K562 (cell line): Measurements from ENCODE around the gene DLL4. TPM values are rescaled to one million over a fixed set of nuclear protein-coding genes. Genes with fewer than 3 reads are reported as not detected.

Experiments
- ATAC-seq: fragments of 200-7000 bp; cut with Tn5 transposase; 3 replicates; pipeline ENCODE4 v1.9.1; 2020; ENCODE audit warnings: moderate library complexity
- BruUV-seq: library from RNA; stranded (reverse); fragments of 400-500 nt; replicated peaks from 2 replicates; lab custom pipeline; 2021; lab: Mats Ljungman, UMichigan
- CTCF ChIA-PET: fragments of 300-600 bp; formaldehyde crosslinking; extraction: SDS; loops from one replicate; lab custom pipeline; 2021; ENCODE audit warnings: low intra/inter-chr PET ratio; lab: Yijun Ruan, JAX
- POLR2A ChIA-PET: fragments of 300-600, 350-650 bp; sonication (Branson Sonifier 250); formaldehyde crosslinking; extraction: SDS; loops from one replicate; lab custom pipeline; 2021; ENCODE audit warnings: antibody characterized with exemption, inconsistent platforms; lab: Yijun Ruan, JAX
- DNase-seq, 4 experiments: peaks; one replicate each; pipeline versions ENCODE4 v3.0.0 to v3.0.0-alpha.2; 2011 to 2018; ENCODE audit warnings: low spot score in 3 of 4, mixed read lengths in 3 of 4; ENCODE audit errors: extremely low read depth in 1 of 4
- FAIRE-seq: peaks from 2 replicates; lab custom pipeline; 2011; peaks lifted over from hg19 to GRCh38; lab: Jason Lieb, UNC
- H2AFZ ChIP-seq: 2 replicates; pipeline ENCODE4 v1.6.0; 2011; ENCODE audit warnings: low read depth, low read length, control low read depth, inconsistent platforms
- H3K27ac ChIP-seq: fragments of 200-600 bp; 3 replicates; pipeline ENCODE4 v1.8.0; 2011; ENCODE audit warnings: low read depth, mild to moderate bottlenecking, control low read depth, inconsistent platforms, low read length, moderate library complexity, mixed read lengths; ENCODE audit errors: extremely low read depth
- H3K27me3 ChIP-seq, 2 experiments: fragments of 300-600 bp in 1 of 2; 2 replicates in 1 of 2; 3 replicates in 1 of 2; pipeline versions ENCODE4 v1.6.0 to v1.8.0; 2011; ENCODE audit warnings: inconsistent platforms in 2 of 2, low read length in 2 of 2, mild to moderate bottlenecking in 1 of 2, mixed read lengths in 1 of 2, moderate library complexity in 1 of 2; ENCODE audit not compliant: control insufficient read depth in 2 of 2, insufficient read depth in 2 of 2
- H3K36me3 ChIP-seq: fragments of 300-600 bp; 3 replicates; pipeline ENCODE4 v1.8.0; 2011; ENCODE audit warnings: mild to moderate bottlenecking, low read length, inconsistent platforms; ENCODE audit not compliant: control insufficient read depth, insufficient read depth
- H3K4me1 ChIP-seq, 2 experiments: fragments of 200-600 bp in 1 of 2; replicated peaks in 1 of 2; 2 replicates in 1 of 2; 3 replicates in 1 of 2; pipeline versions ENCODE4 v1.5.1 to v1.8.0; 2011; ENCODE audit warnings: inconsistent platforms in 2 of 2, low read length in 2 of 2, mild to moderate bottlenecking in 1 of 2, mixed read lengths in 1 of 2, moderate library complexity in 1 of 2; ENCODE audit not compliant: control insufficient read depth in 2 of 2, insufficient read depth in 2 of 2
- H3K4me2 ChIP-seq: 2 replicates; pipeline ENCODE4 v1.6.1; 2011; ENCODE audit warnings: low read length, control low read depth, inconsistent platforms, mixed read lengths; ENCODE audit not compliant: insufficient read depth
- H3K4me3 ChIP-seq: fragments of 200-600 bp; sonication (generic), shearing (Covaris generic); 2 replicates; pipeline ENCODE4 v1.5.1; 2016; ENCODE audit warnings: control low read depth, inconsistent platforms
- H3K79me2 ChIP-seq: fragments of 200-600 bp; 3 replicates; pipeline ENCODE4 v1.8.0; 2011; ENCODE audit warnings: low read length, inconsistent platforms; ENCODE audit not compliant: control insufficient read depth, insufficient read depth
- H3K9ac ChIP-seq, 2 experiments: 2 replicates each; pipeline versions ENCODE4 v1.6.0 to v1.6.1; 2011; ENCODE audit warnings: low read depth in 2 of 2, low read length in 2 of 2, control low read depth in 1 of 2, inconsistent platforms in 1 of 2, mild to moderate bottlenecking in 1 of 2, mixed read lengths in 1 of 2; ENCODE audit not compliant: insufficient read depth in 1 of 2
- H3K9me1 ChIP-seq: one replicate; pipeline ENCODE4 v1.6.0; 2011; ENCODE audit warnings: inconsistent platforms, mild to moderate bottlenecking, low read length, moderate library complexity; ENCODE audit not compliant: control insufficient read depth, insufficient read depth
- H3K9me3 ChIP-seq: replicated peaks from 2 replicates; pipeline ENCODE4 v1.5.1; 2011; ENCODE audit warnings: low read depth, low read length, inconsistent platforms; ENCODE audit not compliant: control insufficient read depth, insufficient read depth
- H4K20me1 ChIP-seq: replicated peaks from 2 replicates; pipeline ENCODE4 v1.6.1; 2011; ENCODE audit warnings: low read length, inconsistent platforms, mixed read lengths; ENCODE audit not compliant: control insufficient read depth, insufficient read depth
- BRCA1 ChIP-seq, 2 experiments: fragments of 450-650 bp in 1 of 2; sonication (generic) in 1 of 2; formaldehyde crosslinking in 1 of 2; IDR thresholded peaks; 2 replicates each; pipeline versions ENCODE4 v1.5.0 to v1.6.1; 2017 to 2020; ENCODE audit warnings: mild to moderate bottlenecking in 1 of 2, missing genetic modification reagents in 1 of 2
- CBX5 ChIP-seq: IDR thresholded peaks from 2 replicates; pipeline ENCODE4 v1.6.1; 2014; ENCODE audit warnings: low read depth, borderline replicate concordance
- ESRRA ChIP-seq: fragments of 450-650 bp; IDR thresholded peaks from 2 replicates; pipeline ENCODE4 v1.6.1; 2014; ENCODE audit warnings: low read depth, mild to moderate bottlenecking, moderate library complexity, borderline replicate concordance
- HES1 ChIP-seq: fragments of 450-650 bp; IDR thresholded peaks from 2 replicates; pipeline ENCODE4 v1.6.1; 2016; ENCODE audit warnings: low read depth, mild to moderate bottlenecking, moderate library complexity
- IRF9 ChIP-seq: fragments of 450-650 bp; IDR thresholded peaks from 2 replicates; pipeline ENCODE4 v1.6.1; 2016; ENCODE audit warnings: missing biosample characterization, missing genetic modification characterization
- L3MBTL2 ChIP-seq: fragments of 450-650 bp; IDR thresholded peaks from 2 replicates; pipeline ENCODE4 v1.6.1; 2016; ENCODE audit warnings: mild to moderate bottlenecking, moderate library complexity
- LARP7 ChIP-seq: fragments of 450-650 bp; IDR thresholded peaks from 2 replicates; pipeline ENCODE4 v1.6.1; 2016
- NCOA4 ChIP-seq: fragments of 450-650 bp; IDR thresholded peaks from 2 replicates; pipeline ENCODE4 v1.6.1; 2018; ENCODE audit warnings: mild to moderate bottlenecking; ENCODE audit not compliant: partially characterized antibody
- RNF219 ChIP-seq: fragments of 250-450 bp; sonication (Bioruptor Pico); IDR thresholded peaks from 2 replicates; pipeline ENCODE4 v1.5.0; 2022; ENCODE audit warnings: mild to moderate bottlenecking
- ZC3H11A ChIP-seq: IDR thresholded peaks from 2 replicates; pipeline ENCODE4 v1.6.1; 2012; ENCODE audit warnings: low read depth, low read length, improper control_type of control experiment
- ZEB2 ChIP-seq: fragments of 450-650 bp; IDR thresholded peaks from 2 replicates; pipeline ENCODE4 v1.6.1; 2016
- ZNF282 ChIP-seq: sonication (generic); formaldehyde crosslinking; IDR thresholded peaks from 2 replicates; pipeline ENCODE4 v1.8.1; 2023; ENCODE audit warnings: missing genetic modification reagents
- ZNF354B ChIP-seq: fragments of 250-450 bp; sonication (Bioruptor Pico); IDR thresholded peaks from 2 replicates; pipeline ENCODE4 v1.4.0; 2020
- ZNF75A ChIP-seq: fragments of 450-650 bp; formaldehyde crosslinking; IDR thresholded peaks from 2 replicates; pipeline ENCODE4 v1.4.0; 2020; ENCODE audit warnings: mild to moderate bottlenecking
- WGBS: fragments of 100-300 bp; shearing (Covaris generic); methylation state at CpG from one replicate; pipeline ENCODE4 v1.1.6; 2016; ENCODE audit warnings: low coverage, mixed read lengths; ENCODE audit not compliant: insufficient coverage; ENCODE audit errors: missing lambda C conversion rate; 5-methylcytosine and 5-hydroxymethylcytosine counted together
- in situ Hi-C: fragments of 300-500 bp; cut with MboI; formaldehyde crosslinking; loops from 4 replicates; pipeline ENCODE4 v1.15.0; 2018; ENCODE audit warnings: inconsistent platforms, mixed read lengths
- intact Hi-C: fragments of 100-400 bp; cut with micrococcal nuclease; formaldehyde crosslinking; loops from 2 replicates; pipeline ENCODE4 v1.14.2; 2022
- polyA plus RNA-seq, 8 experiments: library from polyadenylated mRNA; depleted of rRNA in 4 of 8; stranded (reverse) in 5 of 8; unstranded in 3 of 8; fragments of >200 nt; fragmentation: Nextera tagmentation in 2 of 8; fragmentation: Illumina TruSeq in 1 of 8; extraction: Ambion mirVana in 2 of 8; extraction: Trizol in 1 of 8; gene quantifications; 2 replicates each; pipeline versions ENCODE4 v1.2.1 to v1.2.3, GENCODE V29; 2011 to 2014; ENCODE audit warnings: inconsistent platforms in 1 of 8, missing spikeins in 1 of 8
- total RNA-seq, 7 experiments: library from RNA; depleted of rRNA in 6 of 7; stranded (reverse); fragments of >200 nt in 6 of 7; fragmentation: Illumina TruSeq in 2 of 7; extraction: Trizol in 2 of 7; gene quantifications; 2 replicates each; pipeline versions ENCODE4 v1.2.1 to v1.2.3, GENCODE V29; 2011 to 2021; ENCODE audit warnings: low replicate concordance in 1 of 7

Gene DLL4
- total and polyA plus RNA-seq, 9 of the 15 experiments (the other 6 are each of a cell fraction or from before 2014, with no cell fraction given) = 0.04 to 1.1 (median 0.41) TPM; not detected in 1

GRCh38 chr15:40960151-40960885 lies 31.2 kb downstream of the DLL4 start:
- Histone ChIP-seq H3K9me3 (no peaks in the 10 kb centered on the region), H3K27me3 (no peaks in the 10 kb centered on the region), H3K36me3 (no peaks in the 10 kb centered on the region), H3K4me2 (no peak overlapping the region), H4K20me1 (peaks cover 5% of the 10 kb centered on the region; the same call in 1 of the 2 replicates), H3K9ac (no peak overlapping the region), H3K27ac (no peak overlapping the region), H3K4me3 (no peak overlapping the region), H3K9me1 (peaks cover 2% of the 10 kb centered on the region), H2AFZ (peak overlapping the region; percentile 62; the same call in 1 of the 2 replicates), H3K79me2 (no peaks in the 10 kb centered on the region), H3K4me1 (peaks cover 7 to 30% of the 10 kb centered on the region in 2 experiments; a peak in 4 of 5 replicates)
- ChIA-PET CTCF (no interaction called here), POLR2A (interaction anchor here (0.6 to 1.4 kb wide), 3 partner anchors 14 to 264 kb away, joined by 3 to 4 read pairs (median 3); no protein-coding TSS in a partner anchor)
- in situ Hi-C loops (no loop called here), intact Hi-C loops (no loop called here)
- WGBS = 56% methylated on average over 13 of the region's 16 CpGs
- no TSS peak for BruUV-seq
- FAIRE-seq = no peak
- no peak for TF ChIP-seq L3MBTL2
- TF ChIP-seq LARP7 = no peak
- no peak for TF ChIP-seq NCOA4
- no peak for TF ChIP-seq ZNF282 (CRISPR knock-in tag)
- no peak for TF ChIP-seq ZC3H11A
- no peak for TF ChIP-seq HES1
- TF ChIP-seq CBX5 = no peak
- no peak for TF ChIP-seq BRCA1 (IDR thresholded peaks at IDR 0.05)
- TF ChIP-seq BRCA1 (CRISPR knock-in tag; IDR thresholded peaks at IDR 0.05) = no peak
- no peak for TF ChIP-seq ESRRA
- TF ChIP-seq ZNF354B (CRISPR knock-in tag) = no peak
- no peak for TF ChIP-seq ZNF75A
- TF ChIP-seq IRF9 = no peak
- no peak for TF ChIP-seq RNF219 (CRISPR knock-in tag)
- no peak for TF ChIP-seq ZEB2
- TF ChIP-seq, all 486 proteins: peak for 0
- ATAC-seq (no peak), DNase-seq (no peak)
